Measurements from ENCODE around the gene CALR.

Gene CALR

DNA sequence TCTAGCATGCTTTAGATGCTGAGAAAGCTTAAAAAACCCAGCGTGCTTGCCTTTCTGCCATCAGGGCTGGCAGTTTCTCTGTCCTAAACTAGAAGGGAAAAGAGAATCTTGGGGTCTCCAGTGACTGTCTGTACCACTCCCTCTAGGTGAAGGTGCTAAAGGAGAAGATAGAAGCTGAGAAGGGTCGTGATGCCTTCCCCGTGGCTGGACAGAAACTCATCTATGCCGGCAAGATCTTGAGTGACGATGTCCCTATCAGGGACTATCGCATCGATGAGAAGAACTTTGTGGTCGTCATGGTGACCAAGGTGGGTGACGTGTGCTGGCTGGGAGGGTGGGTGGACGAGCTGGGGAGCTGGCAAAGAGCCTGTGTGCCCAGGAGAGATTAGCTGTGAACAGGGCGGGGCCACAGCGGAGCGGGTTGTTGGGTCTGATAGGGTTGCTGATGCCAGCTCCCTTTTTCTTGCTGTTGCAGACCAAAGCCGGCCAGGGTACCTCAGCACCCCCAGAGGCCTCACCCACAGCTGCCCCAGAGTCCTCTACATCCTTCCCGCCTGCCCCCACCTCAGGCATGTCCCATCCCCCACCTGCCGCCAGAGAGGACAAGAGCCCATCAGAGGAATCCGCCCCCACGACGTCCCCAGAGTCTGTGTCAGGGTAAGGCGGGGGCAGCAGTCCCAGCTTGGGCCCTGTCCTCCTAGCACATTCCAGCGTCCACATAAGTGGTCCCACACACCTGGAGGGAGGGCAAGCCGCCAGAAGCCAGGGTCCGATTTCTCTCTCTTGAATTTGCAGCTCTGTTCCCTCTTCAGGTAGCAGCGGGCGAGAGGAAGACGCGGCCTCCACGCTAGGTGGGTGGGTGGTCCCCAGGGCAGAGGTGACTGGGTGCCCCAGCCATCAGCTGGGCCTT lies 9.5 kb downstream of the CALR start (continued):
- TF ChIP-seq, protein P1, sequence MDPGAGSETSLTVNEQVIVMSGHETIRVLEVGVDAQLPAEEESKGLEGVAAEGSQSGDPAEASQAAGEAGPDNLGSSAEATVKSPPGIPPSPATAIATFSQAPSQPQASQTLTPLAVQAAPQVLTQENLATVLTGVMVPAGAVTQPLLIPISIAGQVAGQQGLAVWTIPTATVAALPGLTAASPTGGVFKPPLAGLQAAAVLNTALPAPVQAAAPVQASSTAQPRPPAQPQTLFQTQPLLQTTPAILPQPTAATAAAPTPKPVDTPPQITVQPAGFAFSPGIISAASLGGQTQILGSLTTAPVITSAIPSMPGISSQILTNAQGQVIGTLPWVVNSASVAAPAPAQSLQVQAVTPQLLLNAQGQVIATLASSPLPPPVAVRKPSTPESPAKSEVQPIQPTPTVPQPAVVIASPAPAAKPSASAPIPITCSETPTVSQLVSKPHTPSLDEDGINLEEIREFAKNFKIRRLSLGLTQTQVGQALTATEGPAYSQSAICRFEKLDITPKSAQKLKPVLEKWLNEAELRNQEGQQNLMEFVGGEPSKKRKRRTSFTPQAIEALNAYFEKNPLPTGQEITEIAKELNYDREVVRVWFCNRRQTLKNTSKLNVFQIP (CRISPR knock-in tag; IDR thresholded peaks at IDR 0.05; ENCODE audit: borderline replicate concordance, low read depth) = no peak
- TF ChIP-seq ARNTL (CRISPR knock-in tag; IDR thresholded peaks at IDR 0.05; ENCODE audit: borderline replicate concordance, low read depth) = no peak

DNA sequence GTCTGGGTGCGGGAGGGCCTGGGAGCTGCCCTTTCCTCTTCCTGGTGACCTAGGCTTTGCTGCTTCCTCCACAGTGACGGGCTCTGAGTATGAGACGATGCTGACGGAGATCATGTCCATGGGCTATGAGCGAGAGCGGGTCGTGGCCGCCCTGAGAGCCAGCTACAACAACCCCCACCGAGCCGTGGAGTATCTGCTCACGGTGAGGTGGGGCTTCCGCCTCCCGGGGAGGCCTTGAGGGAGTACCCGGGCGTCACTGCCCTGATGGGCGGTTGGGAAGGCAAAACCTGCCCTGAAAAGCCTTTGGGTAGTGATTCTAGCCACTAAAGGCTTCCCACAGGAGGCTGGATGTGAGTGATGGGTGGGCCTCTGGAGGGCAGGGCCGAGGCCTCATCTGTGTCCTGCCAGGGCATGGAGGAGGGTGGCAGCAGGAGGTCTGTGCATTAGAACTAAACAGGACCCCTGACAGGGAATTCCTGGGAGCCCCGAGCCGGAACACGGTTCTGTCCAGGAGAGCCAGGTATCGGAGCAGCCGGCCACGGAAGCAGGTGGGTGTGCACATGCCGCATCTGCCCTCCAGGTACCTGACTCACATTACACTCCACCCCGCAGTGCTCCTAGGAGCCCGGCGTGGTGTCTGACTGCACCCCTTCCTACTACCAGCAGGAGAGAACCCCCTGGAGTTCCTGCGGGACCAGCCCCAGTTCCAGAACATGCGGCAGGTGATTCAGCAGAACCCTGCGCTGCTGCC lies 10.4 kb downstream of the CALR start:
- TF ChIP-seq TOX (CRISPR knock-in tag; IDR thresholded peaks at IDR 0.05; ENCODE audit: borderline replicate concordance) = no peak
- no peak for TF ChIP-seq ZNF565 (CRISPR knock-in tag; conservative IDR thresholded peaks at IDR 0.05; ENCODE audit: low read depth)
- TF ChIP-seq ARNTL (CRISPR knock-in tag; IDR thresholded peaks at IDR 0.05; ENCODE audit: borderline replicate concordance, low read depth) = no peak
- TF ChIP-seq ZC3H10 (CRISPR knock-in tag; IDR thresholded peaks at IDR 0.05) = no peak
- TF ChIP-seq, protein P2, sequence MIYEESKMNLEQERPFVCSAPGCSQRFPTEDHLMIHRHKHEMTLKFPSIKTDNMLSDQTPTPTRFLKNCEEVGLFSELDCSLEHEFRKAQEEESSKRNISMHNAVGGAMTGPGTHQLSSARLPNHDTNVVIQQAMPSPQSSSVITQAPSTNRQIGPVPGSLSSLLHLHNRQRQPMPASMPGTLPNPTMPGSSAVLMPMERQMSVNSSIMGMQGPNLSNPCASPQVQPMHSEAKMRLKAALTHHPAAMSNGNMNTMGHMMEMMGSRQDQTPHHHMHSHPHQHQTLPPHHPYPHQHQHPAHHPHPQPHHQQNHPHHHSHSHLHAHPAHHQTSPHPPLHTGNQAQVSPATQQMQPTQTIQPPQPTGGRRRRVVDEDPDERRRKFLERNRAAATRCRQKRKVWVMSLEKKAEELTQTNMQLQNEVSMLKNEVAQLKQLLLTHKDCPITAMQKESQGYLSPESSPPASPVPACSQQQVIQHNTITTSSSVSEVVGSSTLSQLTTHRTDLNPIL (CRISPR knock-in tag; IDR thresholded peaks at IDR 0.05; ENCODE audit: low read depth) = no peak
- TF ChIP-seq ZNF70 (CRISPR knock-in tag; IDR thresholded peaks at IDR 0.05) = no peak
- TF ChIP-seq CSDC2 (CRISPR knock-in tag; IDR thresholded peaks at IDR 0.05) = no peak
- TF ChIP-seq ESRRG (CRISPR knock-in tag; IDR thresholded peaks at IDR 0.05) = no peak
- TF ChIP-seq, protein P3, sequence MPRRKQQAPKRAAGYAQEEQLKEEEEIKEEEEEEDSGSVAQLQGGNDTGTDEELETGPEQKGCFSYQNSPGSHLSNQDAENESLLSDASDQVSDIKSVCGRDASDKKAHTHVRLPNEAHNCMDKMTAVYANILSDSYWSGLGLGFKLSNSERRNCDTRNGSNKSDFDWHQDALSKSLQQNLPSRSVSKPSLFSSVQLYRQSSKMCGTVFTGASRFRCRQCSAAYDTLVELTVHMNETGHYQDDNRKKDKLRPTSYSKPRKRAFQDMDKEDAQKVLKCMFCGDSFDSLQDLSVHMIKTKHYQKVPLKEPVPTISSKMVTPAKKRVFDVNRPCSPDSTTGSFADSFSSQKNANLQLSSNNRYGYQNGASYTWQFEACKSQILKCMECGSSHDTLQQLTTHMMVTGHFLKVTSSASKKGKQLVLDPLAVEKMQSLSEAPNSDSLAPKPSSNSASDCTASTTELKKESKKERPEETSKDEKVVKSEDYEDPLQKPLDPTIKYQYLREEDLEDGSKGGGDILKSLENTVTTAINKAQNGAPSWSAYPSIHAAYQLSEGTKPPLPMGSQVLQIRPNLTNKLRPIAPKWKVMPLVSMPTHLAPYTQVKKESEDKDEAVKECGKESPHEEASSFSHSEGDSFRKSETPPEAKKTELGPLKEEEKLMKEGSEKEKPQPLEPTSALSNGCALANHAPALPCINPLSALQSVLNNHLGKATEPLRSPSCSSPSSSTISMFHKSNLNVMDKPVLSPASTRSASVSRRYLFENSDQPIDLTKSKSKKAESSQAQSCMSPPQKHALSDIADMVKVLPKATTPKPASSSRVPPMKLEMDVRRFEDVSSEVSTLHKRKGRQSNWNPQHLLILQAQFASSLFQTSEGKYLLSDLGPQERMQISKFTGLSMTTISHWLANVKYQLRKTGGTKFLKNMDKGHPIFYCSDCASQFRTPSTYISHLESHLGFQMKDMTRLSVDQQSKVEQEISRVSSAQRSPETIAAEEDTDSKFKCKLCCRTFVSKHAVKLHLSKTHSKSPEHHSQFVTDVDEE (CRISPR knock-in tag; IDR thresholded peaks at IDR 0.05) = no peak
- TF ChIP-seq, protein P4, sequence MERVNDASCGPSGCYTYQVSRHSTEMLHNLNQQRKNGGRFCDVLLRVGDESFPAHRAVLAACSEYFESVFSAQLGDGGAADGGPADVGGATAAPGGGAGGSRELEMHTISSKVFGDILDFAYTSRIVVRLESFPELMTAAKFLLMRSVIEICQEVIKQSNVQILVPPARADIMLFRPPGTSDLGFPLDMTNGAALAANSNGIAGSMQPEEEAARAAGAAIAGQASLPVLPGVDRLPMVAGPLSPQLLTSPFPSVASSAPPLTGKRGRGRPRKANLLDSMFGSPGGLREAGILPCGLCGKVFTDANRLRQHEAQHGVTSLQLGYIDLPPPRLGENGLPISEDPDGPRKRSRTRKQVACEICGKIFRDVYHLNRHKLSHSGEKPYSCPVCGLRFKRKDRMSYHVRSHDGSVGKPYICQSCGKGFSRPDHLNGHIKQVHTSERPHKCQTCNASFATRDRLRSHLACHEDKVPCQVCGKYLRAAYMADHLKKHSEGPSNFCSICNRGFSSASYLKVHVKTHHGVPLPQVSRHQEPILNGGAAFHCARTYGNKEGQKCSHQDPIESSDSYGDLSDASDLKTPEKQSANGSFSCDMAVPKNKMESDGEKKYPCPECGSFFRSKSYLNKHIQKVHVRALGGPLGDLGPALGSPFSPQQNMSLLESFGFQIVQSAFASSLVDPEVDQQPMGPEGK (CRISPR knock-in tag; IDR thresholded peaks at IDR 0.05; ENCODE audit: borderline replicate concordance) = no peak
- TF ChIP-seq SNAI2 (CRISPR knock-in tag; IDR thresholded peaks at IDR 0.05) = no peak
- TF ChIP-seq, protein P1 (CRISPR knock-in tag; IDR thresholded peaks at IDR 0.05; ENCODE audit: borderline replicate concordance, low read depth) = no peak
- TF ChIP-seq OSR1 (CRISPR knock-in tag; IDR thresholded peaks at IDR 0.05) = no peak
- TF ChIP-seq TCF4 (CRISPR knock-in tag; IDR thresholded peaks at IDR 0.05; ENCODE audit: borderline replicate concordance) = no peak
- no peak for TF ChIP-seq GLIS3 (CRISPR knock-in tag; IDR thresholded peaks at IDR 0.05)
- no peak for ATAC-seq

DNA sequence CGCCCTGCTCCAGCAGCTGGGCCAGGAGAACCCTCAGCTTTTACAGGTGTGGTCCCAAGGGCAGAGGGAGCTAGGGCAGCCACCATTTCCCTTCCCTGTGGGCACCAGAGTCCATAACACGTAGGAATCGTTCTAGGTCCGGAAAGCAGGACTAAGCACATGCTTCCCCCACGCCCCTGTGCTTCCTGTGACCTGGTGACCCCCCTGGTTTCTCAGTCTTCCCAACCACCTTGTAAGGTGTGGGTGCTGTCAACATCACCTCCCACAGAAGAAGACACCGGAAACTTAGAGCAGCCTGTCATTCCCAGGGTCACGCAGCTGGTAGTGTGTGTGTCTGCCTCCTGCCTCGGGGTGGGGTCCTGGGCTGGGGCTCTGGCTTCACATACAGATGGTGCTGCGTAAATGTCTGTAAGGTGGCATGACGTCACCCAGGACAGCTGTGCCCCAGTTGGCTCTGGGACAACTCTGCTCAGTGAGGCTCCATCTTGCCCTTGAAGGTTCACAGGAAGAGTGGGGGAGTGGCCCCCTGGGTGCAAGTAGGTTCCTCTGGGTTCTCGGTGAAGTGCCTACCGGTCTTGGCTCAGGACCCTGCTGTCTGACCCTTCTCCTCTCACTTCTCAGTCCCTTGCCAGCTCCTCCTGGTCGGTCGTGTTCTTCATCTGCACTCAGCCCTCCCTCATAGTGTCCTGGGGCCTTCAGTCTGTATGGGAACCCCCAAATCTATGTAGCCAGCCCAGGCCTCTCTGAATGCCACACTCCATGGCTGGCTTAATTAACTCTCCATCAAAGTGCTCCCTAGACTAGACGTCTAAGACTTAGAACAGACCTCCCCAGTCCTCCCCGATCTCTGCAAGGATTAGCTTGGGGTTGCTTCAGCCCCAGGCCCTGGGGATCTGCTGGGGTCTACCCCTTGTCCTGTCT lies 11.2 kb downstream of the CALR start:
- no peak for ATAC-seq
- TF ChIP-seq ZFP30 (CRISPR knock-in tag; IDR thresholded peaks at IDR 0.05) (no peak), ZC3H10 (CRISPR knock-in tag; IDR thresholded peaks at IDR 0.05) (no peak), ZNF8 (CRISPR knock-in tag; IDR thresholded peaks at IDR 0.05) (no peak), ZFP3 (CRISPR knock-in tag; IDR thresholded peaks at IDR 0.05) (no peak), ISL1 (CRISPR knock-in tag; IDR thresholded peaks at IDR 0.05) (no peak)
- TF ChIP-seq, protein P4 (CRISPR knock-in tag; IDR thresholded peaks at IDR 0.05; ENCODE audit: borderline replicate concordance) = no peak
- TF ChIP-seq, protein P1 (CRISPR knock-in tag; IDR thresholded peaks at IDR 0.05; ENCODE audit: borderline replicate concordance, low read depth) = no peak
